HG02588 (cell line): ENCODE measurements around the gene ATP10D.
"Not testable (repeated sequence)": the region's sequence is repeated elsewhere in the genome, so short reads cannot be mapped to it uniquely, and the experiment has no call there.

Experiments used
- ATAC-seq: cut with Tn5 transposase; IDR thresholded peaks from one replicate; pipeline ENCODE4 v1.9.1; 2021; ENCODE audit warnings: mild to moderate bottlenecking, moderate library complexity; ENCODE audit not compliant: unreplicated experiment

ATP10D gene

DNA sequence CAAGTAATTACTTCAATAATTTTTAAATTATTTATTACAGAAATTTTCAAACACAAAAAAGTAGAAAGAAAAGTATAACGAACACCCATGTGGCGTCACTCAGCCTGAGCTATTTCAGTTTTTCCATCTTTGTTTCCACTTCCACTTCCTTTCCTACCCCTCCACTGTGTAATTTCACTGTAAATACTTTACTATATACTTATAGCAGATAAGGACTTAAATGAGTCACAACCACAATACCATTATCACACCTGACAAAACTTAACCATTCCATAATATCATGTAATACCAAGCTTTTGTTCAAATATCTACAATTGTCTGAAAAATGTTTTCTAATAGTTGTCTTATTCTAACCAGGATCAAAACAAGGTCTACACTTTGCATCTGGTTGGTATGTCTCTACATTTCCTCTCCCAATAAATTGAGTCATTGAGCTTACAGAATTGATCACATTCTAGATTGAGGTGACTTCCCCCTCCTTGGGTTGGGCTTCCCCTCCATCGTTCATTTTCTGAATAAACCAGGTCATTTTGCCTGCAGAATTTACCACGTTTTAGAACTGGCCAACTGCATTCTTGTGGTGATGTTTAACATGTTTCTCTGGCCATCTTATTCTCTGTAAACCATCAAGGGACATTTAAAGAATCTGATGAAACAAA, 48.7 kb downstream of the ATP10D start:
- no peak for ATAC-seq

DNA sequence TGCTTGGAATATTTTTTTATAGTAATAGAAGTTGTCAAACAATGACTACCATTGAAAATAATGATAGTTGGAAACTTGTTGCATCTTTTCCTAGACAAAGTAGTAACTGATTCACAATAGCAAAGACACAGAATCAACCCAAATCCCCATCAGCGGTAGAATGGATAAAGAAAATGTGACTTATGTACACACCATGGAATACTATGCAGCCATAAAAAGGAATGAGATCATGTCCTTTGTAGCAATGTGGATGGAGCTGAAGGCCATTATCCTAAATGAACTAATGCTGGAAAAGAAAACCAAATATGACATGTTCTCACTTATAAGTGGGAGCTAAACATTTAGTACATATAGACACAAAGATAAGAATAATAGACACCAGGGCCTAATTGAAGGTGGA, 49.7 kb downstream of the ATP10D start:
- no peak for ATAC-seq

DNA sequence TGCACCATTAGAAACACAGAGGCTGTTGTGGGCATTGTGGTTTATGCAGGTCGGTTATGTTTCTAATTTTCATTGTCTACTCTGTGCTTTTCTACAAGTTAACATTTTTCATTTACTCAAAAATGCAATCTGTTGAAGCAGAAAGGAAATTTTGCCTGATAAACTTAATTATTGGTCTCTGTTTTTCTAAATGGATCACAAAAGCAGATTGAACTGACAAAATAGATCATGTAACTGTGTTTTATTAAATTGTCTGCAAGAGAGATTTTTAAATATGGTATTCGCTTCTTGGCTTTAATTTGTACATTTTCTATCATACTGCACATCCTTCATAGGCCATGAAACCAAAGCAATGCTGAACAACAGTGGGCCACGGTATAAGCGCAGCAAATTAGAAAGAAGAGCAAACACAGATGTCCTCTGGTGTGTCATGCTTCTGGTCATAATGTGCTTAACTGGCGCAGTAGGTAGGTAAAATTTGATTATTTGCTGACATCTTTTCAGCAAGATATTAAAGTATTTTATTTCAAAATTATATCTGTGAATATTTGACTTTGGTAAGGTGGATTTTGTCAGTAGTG, 50.6 kb downstream of the ATP10D start:
- no peak for ATAC-seq

DNA sequence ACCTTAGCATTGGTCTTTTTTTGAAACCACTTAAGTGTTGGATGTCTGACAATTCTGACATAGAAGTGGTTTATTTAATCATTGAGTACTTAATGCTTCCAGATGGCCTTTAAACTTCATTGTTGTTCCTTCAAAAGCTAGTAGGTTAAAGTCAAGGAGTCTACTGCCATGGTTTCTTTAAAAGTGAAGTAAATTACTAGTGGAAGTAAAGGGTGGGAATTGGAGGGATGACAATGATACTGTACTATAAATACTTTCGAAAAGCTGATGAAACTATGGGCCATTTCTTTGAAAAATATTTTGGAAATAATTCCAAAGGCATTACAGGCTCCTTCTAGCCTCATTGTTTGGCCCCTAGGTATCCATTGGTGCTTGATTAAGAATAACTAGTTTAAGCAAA, 51.9 kb downstream of the ATP10D start:
- ATAC-seq: no peak

DNA sequence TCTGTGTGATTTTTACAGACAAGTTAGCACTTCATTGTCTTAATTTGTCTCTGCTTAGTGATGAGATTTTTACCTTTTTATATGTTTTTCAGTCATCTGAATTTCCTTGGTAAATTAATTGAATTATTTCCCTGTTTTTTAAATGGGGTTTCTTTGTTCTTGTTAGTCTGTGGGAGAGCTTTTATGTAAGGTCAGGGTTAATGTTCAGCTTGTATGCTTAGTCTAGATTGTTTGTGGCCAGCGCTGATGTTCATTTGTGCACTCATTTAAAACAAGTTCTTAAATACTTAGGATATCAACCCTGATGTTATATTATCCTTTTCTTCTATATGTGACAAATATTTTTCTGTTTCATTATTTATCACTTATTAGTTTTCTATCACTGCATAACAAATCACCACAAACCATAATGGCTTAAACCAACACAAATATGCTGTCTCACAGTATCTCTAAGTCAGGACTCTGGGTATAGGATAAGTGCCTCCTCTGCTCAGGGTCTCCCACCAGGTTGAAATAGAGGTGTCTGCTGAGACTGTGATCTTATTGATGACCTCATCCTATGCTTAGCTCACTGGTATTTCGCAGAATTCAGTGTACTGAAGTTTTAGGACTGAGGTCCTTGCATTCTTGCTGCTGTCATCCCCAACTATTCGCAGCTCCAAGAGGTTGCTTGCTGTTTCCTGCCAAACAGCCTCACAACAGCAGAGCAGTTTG, 53.2 kb downstream of the ATP10D start:
- no peak for ATAC-seq

DNA sequence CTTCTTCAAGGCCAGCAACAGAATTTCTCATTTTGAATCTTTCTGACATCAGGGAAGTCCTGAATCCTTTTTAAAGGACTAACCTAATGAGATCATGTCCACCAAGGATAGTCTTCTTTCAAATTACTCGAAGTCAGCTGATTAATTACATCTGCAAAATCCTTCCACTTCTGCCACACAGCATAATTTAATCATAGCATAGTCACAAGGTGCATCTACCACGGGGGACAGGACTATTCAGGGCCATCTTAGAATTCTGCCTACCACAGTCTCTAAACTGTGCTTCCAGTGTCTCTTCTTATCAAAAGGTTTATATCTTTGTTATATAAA, 53.7 kb downstream of the ATP10D start:
- no peak for ATAC-seq

DNA sequence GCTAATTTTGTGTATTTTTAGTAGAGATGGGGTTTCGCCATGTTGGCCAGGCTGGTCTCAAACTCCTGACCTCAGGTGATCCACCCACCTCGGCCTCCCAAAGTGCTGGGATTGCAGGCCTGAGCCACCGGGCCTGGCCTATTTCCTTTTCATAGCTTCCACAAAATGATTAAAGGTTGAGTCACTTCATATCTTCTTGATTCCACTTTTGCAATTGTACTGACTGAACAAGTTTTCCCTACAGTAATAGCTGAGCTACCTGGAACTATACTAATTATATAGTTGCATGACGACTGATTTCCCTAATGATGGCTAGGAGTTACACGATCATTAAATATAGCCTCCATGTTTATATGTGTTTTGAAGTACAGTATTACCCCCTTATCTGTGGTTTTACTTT, 57.6 kb downstream of the ATP10D start:
- ATAC-seq: not testable (repeated sequence)

DNA sequence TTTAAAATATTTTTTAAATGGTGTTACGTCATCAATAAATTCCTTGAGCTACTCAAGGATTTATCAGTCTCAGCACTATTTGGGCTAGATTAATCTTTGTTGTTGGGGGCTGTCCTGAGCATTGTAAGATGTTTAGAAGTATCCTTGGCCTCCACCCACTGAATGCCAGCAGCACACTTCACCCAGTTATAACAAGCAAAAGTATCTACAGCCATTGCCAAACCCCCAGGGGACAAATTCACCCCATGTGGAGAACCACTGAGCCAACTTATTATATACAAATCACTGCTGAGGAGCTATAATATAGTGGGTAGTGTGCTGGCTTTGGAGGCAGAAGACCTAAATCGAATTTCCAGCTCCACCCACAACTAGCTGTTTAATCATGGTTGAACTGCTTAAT, 58.3 kb downstream of the ATP10D start:
- no peak for ATAC-seq

DNA sequence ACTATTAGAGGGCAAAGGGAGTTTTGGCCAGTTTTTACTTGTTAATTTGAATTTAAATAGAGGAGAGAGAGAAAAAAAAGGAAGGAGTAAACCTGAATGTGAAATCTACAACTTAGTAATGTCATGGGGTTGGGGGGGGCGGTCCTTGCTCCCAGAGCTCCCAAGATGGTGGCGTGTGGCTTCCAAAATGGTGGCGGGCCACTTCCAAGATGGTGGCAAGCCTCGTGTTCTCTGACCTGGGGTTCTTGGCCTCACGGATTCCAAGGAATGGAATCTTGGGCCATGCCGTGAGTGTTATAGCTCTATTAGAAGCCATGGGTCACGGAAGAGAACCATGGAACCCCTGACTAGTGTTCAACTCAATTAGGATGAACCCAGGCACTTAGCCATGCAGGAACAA, 65.3 kb downstream of the ATP10D start:
- not testable (repeated sequence) for ATAC-seq

DNA sequence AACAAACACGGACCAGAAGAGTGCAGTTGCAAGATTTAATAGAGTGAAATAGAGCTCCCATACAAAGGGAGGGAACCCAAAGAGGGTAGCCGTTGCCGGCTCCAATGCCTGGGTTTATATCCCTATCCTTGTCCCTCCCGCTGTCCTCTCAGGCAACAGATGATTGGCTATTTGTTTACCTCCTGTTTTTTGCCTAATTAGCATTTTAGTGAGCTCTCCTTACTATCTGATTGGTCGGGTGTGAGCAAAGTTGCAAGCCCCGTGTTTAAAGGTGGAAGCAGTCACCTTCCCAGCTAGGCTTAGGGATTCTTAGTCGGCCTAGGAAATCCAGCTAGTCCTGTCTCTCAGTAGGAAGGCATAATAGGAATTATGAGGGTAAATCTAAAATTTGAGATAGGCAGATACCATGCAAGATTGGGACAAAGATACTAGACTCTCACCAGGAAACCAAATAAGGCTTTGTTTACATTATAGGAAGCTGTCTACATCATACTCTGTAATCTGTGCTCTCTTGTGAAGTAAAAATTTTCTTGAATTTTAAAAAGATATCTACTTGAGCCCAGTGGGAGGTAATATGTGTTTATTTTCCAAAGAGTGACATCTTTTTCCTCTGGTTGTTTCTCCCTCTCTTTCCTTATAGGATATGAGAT, 65.9 kb downstream of the ATP10D start:
- no peak for ATAC-seq

DNA sequence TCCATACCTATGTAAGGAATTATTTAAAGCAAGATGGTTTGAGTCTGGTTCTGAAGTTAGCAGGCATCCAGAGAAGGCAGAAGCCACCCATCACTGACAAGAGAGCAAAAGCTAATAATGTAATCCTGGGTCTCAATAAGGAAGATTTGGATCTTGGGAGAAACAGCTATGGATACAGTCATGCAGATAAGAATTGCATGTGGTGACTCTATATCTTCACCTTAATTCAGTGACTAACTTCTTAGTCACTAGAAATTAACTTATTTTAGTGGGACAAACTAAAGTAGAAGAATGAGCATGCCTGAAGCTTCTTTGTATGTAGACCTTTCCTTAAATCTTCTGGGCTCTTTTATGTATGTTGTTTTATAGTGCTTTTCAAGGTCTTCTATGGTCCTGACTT, 66.6 kb downstream of the ATP10D start:
- ATAC-seq: no peak

DNA sequence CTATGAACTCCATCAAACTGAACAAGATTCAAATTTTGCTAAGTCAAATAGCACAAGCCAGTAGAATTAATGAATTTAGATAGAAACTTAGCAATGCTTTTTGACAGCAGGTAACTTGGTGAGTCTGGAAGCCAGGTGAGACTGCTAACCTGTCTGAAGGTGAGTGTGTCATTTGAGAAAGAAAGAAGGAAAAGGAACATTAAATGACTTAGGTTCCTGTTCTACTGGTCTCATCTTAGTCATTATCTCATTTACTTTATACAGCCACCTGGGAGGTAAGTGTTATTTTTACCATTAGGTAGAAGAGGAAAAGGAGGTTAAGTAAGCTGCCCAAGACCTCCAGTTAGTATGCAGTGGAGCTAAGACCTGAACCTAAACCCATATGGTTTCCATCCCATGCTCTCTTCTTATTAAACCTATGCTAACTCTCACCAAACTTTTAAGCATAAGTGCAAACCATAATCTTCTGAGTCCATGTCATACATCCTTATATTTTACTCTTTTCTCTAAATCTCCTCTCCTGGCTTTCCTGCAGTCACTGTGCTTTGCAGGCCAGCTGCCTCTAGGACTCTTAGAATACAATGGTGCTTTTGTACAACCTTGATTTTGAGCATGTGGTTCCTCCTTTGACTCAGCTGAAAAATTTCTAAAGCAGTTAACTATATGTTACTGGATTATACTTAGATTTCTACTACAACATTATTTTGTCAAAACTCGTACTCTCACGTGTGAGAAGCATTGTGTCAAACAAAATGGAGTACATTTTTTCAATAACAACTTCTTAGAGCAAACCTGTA, 68.5 kb downstream of the ATP10D start:
- ATAC-seq: no peak

DNA sequence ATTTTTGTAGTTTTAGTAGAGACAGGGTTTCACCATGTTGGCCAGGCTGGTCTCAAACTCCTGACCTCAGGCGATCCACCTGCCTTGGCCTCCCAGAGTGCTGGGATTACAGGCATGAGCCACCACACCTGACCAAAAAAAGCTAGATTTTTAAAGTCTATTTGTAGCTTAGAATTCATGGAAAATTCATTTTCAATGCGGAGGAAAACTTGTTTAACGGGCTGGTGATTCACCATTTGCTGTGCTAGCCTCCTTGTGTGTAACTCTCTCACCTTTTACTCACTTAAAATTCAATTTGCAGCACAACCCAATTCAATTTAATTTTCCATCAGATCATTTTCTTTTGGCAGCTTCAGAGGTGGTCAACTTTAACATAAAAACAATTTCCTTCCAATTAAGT, 70.8 kb downstream of the ATP10D start:
- ATAC-seq: not testable (repeated sequence)

DNA sequence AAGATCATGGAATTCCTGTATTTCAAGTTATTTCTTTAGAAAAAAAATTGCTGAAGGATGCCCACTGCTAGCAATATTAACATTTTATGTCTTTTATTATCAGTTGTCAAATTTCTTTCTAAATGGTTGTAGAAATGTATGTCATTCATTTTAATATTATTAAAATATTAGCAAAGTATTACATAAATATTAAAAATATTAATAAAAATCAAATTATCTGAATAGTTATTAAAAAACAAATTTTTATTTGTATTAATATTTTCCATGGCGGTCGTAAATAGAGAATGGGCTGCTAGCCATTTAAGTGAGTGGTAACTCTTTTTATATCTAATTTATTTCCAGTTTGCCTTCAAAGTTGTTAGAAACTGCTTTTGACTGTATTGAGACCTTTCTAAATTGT, 72.2 kb downstream of the ATP10D start:
- ATAC-seq: no peak

DNA sequence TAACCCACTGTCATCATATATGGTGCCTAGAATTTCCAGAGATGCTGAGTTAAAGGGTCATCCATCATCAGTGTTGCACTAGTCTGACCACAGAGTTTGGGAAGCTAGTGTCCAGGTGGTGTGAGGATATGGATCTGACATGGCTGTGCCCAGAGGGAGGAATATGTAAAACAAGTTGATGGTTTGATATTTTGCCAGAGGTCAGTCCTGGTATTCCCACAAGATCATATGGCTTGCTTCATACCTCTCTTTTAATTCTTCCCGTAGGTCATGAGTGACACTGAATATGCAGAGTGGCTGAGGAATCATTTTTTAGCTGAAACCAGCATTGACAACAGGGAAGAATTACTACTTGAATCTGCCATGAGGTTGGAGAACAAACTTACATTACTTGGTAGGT, 75.6 kb downstream of the ATP10D start:
- ATAC-seq: no peak

DNA sequence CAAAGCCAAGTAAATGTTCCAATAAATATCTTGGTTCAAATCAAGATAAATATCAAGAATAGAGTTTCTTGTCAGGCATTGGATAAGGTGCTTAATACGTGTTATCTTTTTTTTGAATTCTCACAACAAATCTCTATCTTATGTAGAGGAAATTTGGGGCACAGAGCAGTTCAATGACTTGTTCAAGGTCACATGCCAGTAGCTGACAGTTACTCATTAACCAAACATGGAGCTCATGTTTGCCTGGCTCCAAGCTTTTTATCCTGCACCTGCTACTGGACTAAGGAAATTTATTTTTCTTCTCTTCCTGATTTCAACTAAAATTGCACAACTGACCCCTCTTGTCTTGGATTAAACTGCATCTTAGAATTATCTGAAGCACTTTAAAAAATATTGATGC, 76.3 kb downstream of the ATP10D start:
- no peak for ATAC-seq

DNA sequence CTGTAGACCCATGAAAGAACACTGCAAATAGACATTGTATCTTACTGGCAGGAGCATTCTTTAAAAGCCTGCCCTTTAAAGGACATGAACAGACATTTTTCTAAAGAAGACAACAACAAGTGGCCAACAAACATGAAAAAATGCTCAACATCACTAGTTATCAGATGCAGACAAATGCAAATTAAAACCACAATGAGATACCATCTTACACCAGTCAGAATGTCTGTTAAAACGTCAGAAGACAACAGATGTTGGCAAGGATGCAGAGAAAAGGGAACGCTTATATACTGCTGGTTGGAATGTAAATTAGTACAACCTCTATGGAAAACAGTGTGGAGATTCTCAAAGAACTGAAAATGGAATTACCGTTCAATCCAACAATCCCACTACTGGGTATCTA, 77.2 kb downstream of the ATP10D start:
- ATAC-seq: no peak

DNA sequence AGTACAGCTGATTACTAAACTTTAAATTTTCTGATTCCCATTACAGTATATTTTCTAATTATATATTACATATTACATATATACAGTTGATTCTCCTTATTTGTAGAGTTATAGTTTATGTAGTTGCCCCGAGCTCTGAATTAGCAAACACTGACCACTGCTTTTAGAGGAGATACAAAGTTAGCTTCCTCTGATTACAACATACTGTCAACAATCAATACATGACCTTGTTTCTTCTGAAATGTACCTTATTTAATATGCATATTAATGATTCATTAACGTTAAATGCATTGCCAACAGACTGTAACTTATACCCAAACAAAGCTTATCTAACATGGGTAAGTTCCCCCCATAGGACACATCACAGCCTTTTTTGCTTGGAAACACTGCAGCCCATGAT, 81.5 kb downstream of the ATP10D start:
- no peak for ATAC-seq

DNA sequence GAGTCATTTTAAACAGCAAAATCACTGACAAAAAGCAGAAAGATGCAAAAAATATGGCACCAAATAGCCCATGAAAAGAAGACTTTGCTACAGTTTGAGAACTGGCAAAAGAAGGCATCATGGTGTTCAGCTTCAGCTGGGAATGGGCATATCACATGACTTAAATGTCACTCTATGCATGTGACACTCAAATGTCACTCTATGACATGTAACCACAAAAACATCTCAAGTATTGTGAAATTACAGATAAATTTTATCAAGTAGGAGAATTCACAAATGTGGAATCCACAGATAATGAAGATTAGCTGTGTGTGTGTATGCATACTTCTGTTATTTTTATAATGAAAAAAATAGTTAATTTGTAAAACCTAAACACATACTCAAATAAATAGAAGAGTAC, 81.9 kb downstream of the ATP10D start:
- ATAC-seq: no peak

DNA sequence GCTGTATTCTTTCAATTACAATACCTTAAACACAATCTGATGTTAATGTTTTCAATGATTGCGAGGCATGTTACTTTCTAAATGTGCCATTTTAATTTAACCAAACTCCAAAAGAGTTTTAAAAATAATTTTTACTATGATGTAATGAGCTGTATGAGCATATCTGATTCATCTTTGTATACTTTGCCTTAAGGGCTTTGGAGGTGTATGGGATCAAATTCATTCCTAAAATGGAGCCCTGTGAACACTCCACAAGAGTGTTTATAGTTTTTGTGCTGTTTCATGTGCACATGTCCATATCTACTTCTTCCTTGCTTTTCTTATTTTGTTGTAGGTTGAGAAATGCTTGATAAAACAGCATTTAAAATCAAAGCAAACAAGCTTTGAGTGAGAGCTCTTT, 82.4 kb downstream of the ATP10D start:
- ATAC-seq: no peak

DNA sequence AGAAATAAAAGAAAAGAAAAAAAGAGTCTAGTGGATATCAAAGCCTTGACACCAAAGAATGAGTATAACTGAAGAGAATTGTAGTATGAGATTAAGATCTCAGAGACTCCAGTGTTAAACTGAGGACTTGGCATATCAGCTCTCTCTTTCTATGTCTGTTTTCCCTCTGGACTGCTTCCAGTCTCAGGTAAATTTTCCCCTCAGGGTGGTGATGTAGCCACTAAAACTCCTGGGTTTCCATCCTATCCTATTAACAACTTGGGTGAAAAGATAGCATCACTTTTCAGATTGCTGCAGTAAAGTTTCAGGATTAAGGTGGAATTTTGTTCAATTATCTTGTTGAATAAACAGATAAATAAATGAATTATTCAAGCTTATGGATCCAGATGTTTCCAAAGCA, 85.7 kb downstream of the ATP10D start:
- ATAC-seq: no peak
